Measurements from ENCODE around the gene GXYLT2.

GXYLT2 gene

DNA sequence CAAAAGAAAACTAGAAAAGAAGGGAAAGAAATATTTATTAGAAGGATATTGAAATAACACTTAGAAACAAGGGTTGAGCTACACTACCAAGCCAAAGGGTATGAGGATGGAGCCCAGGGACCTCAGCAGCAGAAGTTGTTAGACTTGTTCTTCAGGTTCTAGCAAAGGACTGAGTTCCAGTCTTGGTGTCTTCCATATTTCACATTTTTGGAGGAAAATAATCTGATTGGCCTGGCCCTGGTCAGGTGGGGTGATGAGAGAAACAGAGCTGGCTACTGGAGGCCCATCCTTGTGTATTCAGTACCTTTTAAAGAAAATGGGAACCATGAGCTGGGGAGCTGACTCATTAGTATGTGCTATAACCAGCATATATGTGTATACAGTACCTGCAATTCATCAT, 137.0 kb downstream of the GXYLT2 start:
- no peak for DNase-seq

DNA sequence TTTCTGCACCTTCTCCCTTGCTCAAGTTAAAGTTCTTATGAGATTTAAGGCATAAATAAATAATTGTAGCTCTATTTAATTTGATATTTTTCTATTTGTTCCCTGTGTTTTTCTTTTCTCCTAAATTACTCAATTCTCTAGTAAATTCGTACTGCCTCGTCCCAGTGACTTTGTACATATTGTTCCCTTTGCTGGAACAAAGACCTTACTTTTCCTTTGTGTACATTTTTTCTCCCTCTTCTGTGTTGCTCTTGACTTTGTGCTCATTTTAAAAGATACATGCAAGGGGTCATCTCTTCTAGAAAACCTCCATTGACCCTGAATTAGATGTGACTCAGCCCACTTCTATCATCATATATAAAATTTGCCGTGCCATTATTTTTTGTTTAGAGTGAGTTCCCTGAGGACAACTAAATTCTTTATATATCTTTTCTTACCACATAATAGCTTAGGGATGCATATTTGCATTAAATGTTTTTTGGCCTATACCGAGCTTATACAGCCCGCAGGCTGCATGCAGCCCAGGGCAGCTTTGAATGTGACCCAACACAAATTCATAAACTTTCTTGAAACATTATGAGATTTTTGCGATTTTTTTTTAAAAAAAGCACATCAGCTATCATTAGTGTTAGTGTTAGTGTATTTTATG, 138.4 kb downstream of the GXYLT2 start:
- DNase-seq = no peak

Data from stimulated activated CD4-positive, alpha-beta T cell treated with anti-CD3 and anti-CD28 coated beads, Interleukin-4, amount 100 ng/mL, for 1 hour (primary cell).